ENCODE results near the gene EPHA3.

The EPHA3 gene

GRCh38 chr3:89157575-89157974 is 50.2 kb downstream of the EPHA3 start:
- H3K27me3 ChIP-seq (ENCODE audit: control insufficient read depth, insufficient read depth, low read length) = no peaks in the 10 kb centered on the region
- H3K9ac ChIP-seq (ENCODE audit: low read length) = no peak overlapping the region
- no peak overlapping the region for H3K4me3 ChIP-seq (ENCODE audit: low read length)
- no peak overlapping the region for H3K27ac ChIP-seq (ENCODE audit: low read depth, low read length)
- H3K4me1 ChIP-seq (ENCODE audit: control insufficient read depth, insufficient read depth, low read length) = no peaks in the 10 kb centered on the region
- H3K36me3 ChIP-seq (ENCODE audit: control insufficient read depth, insufficient read depth, low read length) = no peaks in the 10 kb centered on the region

DNA sequence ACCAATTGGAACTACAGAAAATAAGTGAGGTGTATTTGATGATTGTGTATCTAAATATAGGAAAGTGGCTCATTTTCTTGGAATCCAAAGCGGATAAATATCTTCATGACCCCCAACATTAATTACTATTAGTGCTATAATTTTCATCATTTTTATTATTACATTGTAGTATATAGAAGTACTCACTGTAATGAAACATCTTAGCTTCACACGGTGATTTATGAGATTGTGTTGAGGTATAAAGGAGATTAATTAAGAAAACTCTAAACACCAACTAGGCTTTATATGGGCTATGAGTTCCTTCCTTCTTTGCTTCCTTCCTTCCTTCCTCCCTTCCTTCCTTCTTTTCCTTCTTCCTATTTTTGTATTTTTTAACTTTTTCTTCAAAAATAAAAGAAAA is 52.2 kb downstream of the EPHA3 start:
- H3K9ac ChIP-seq (ENCODE audit: low read length) = no peak overlapping the region

GRCh38 chr3:89164774-89165173 is 57.4 kb downstream of the EPHA3 start:
- Histone ChIP-seq H3K27ac (ENCODE audit: low read depth, low read length) (no peak overlapping the region), H3K4me3 (ENCODE audit: low read length) (no peak overlapping the region), H3K4me1 (ENCODE audit: control insufficient read depth, insufficient read depth, low read length) (no peaks in the 10 kb centered on the region), H3K27me3 (ENCODE audit: control insufficient read depth, insufficient read depth, low read length) (no peaks in the 10 kb centered on the region), H3K9ac (ENCODE audit: low read length) (no peak overlapping the region), H3K36me3 (ENCODE audit: control insufficient read depth, insufficient read depth, low read length) (no peaks in the 10 kb centered on the region)

More for the DNA sequence above, 52.2 kb downstream of the EPHA3 start:
- H3K4me1 ChIP-seq (ENCODE audit: control insufficient read depth, insufficient read depth, low read length) = no peaks in the 10 kb centered on the region
- no peak overlapping the region for H3K4me3 ChIP-seq (ENCODE audit: low read length)
- H3K27me3 ChIP-seq (ENCODE audit: control insufficient read depth, insufficient read depth, low read length) = no peaks in the 10 kb centered on the region
- H3K27ac ChIP-seq (ENCODE audit: low read depth, low read length) = no peak overlapping the region
- no peaks in the 10 kb centered on the region for H3K36me3 ChIP-seq (ENCODE audit: control insufficient read depth, insufficient read depth, low read length)

- H3K27ac ChIP-seq (ENCODE audit: low read depth, low read length) = no peak overlapping the region
- H3K36me3 ChIP-seq (ENCODE audit: control insufficient read depth, insufficient read depth, low read length) = no peaks in the 10 kb centered on the region
- H3K9ac ChIP-seq (ENCODE audit: low read length) = no peak overlapping the region
- H3K27me3 ChIP-seq (ENCODE audit: control insufficient read depth, insufficient read depth, low read length) = no peaks in the 10 kb centered on the region
- no peak overlapping the region for H3K4me3 ChIP-seq (ENCODE audit: low read length)
- no peaks in the 10 kb centered on the region for H3K4me1 ChIP-seq (ENCODE audit: control insufficient read depth, insufficient read depth, low read length)
These were observed 58.3 kb downstream of the EPHA3 start for GRCh38 chr3:89165636-89166263.

DNA sequence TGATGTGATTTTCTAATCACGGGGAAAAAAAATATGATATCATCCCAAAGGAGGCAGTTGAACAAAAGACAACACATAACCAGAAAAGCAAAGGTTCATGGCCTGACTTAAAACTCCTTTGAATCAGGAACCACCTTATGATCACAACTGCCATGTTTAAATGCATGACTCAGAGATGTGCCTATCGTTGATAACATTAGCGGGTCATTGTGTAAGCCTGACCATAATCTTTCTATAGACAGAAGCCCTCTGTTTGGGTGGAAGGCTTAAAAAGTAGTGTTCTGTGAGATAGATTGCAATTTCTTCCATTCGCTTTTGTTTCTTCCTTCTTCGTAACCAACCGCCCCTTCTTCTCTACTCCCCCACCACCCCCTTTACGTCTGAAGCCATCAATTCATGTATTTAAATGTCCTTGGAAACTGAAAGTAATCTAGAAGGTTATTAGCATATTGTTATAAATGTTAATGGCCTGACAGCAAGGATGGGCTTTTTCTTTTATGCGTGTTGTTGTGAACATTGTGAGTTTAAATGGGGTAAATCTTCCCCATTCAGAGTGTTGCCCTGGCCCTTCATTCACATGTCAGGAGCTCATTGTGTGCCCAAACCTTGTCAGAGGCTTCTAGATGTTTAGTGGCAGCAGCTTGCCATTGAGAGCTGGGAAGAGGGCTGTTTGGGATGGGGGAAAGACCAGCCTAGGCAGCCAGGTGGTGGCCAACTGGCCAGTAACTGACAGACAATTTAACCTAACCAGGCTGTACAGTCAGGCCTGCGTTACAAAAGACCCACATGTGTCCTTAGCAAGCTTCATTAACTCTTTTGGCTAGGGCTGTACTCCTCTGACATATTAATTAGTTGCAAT is 64.5 kb downstream of the EPHA3 start:
- H3K4me1 ChIP-seq (ENCODE audit: control insufficient read depth, insufficient read depth, low read length) = no peaks in the 10 kb centered on the region
- H3K9ac ChIP-seq (ENCODE audit: low read length) = no peak overlapping the region
- H3K4me3 ChIP-seq (ENCODE audit: low read length) = no peak overlapping the region
- H3K27me3 ChIP-seq (ENCODE audit: control insufficient read depth, insufficient read depth, low read length) = no peaks in the 10 kb centered on the region
- no peaks in the 10 kb centered on the region for H3K36me3 ChIP-seq (ENCODE audit: control insufficient read depth, insufficient read depth, low read length)
- H3K27ac ChIP-seq (ENCODE audit: low read depth, low read length) = no peak overlapping the region

DNA sequence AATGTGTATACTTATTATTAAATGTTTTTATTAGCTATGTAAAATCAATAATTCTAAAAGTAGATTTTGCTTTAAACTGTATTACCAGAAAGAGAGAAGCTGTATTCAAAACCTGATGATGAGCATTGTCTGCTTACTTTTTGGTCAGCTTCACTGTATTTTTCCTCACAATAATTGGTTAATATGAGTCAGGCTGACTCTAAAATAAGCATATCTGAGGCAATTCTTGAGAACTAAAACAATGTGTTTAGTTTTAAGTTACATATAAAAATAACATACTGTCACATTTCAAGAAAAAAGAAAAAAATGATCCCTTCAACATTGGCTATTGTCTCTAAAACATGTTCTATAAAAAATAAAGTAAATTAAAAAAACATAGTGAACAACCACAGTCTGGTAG is 66.1 kb downstream of the EPHA3 start:
- no peak overlapping the region for H3K9ac ChIP-seq (ENCODE audit: low read length)
- no peaks in the 10 kb centered on the region for H3K4me1 ChIP-seq (ENCODE audit: control insufficient read depth, insufficient read depth, low read length)
- H3K27me3 ChIP-seq (ENCODE audit: control insufficient read depth, insufficient read depth, low read length) = no peaks in the 10 kb centered on the region
- H3K27ac ChIP-seq (ENCODE audit: low read depth, low read length) = no peak overlapping the region
- H3K4me3 ChIP-seq (ENCODE audit: low read length) = no peak overlapping the region
- no peaks in the 10 kb centered on the region for H3K36me3 ChIP-seq (ENCODE audit: control insufficient read depth, insufficient read depth, low read length)

DNA sequence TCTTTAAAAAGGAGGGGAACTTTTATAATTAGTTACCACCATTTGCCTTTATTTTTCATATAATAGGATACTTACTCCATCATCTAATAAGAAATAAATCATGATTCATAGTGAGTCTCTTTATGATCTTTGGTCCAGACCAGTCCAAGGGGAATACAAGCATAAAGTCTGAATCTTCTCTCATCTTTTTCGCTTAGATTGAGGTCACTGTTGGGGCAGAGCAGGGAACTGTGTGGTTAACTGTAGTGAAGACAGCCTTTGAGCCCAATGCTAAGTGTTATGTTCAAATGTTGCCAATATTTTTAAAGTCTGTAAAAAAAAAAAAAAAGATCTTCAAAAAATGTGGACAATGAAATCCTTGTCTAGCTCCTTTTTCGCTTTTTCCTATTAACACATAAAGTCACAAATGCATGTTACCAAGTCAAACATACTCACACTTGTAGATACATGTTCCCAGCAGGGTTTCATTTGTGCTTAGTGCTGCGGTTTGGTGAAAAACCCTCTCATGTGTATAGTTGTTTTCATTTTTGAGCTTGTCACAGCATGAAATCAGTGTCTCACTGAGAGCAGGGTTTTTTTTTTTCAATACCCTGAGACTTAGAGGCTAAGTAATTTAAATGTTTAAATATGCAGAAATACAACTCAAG is 72.1 kb downstream of the EPHA3 start:
- H3K36me3 ChIP-seq (ENCODE audit: control insufficient read depth, insufficient read depth, low read length) = no peaks in the 10 kb centered on the region
- H3K4me1 ChIP-seq (ENCODE audit: control insufficient read depth, insufficient read depth, low read length) = peaks cover 2% of the 10 kb centered on the region
- H3K27ac ChIP-seq (ENCODE audit: low read depth, low read length) = no peak overlapping the region
- no peak overlapping the region for H3K4me3 ChIP-seq (ENCODE audit: low read length)
- H3K27me3 ChIP-seq (ENCODE audit: control insufficient read depth, insufficient read depth, low read length) = no peaks in the 10 kb centered on the region
- H3K9ac ChIP-seq (ENCODE audit: low read length) = no peak overlapping the region

DNA sequence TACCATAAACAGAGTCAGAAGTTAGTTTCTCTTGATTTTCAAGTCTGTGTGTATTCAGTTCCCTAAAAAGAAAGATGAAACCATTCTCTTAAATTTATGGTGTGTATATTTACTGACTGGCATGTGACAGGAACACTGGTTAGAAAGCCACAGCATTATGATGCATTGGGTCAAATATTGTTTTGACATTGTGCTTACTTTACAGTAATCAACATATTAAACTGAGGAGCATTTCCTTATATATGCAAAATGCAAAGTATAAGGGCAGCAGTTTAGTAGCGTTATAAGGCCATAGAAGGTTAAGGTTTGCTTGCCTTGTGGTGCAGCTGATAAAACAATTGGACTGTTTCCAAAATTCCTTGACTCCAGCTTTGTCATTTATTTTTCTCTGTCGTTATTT is 72.9 kb downstream of the EPHA3 start:
- H3K27me3 ChIP-seq (ENCODE audit: control insufficient read depth, insufficient read depth, low read length) = no peaks in the 10 kb centered on the region
- no peak overlapping the region for H3K9ac ChIP-seq (ENCODE audit: low read length)
- no peak overlapping the region for H3K4me3 ChIP-seq (ENCODE audit: low read length)
- H3K27ac ChIP-seq (ENCODE audit: low read depth, low read length) = no peak overlapping the region
- H3K36me3 ChIP-seq (ENCODE audit: control insufficient read depth, insufficient read depth, low read length) = no peaks in the 10 kb centered on the region
- H3K4me1 ChIP-seq (ENCODE audit: control insufficient read depth, insufficient read depth, low read length) = peaks cover 2% of the 10 kb centered on the region

GRCh38 chr3:89182056-89182455 is 74.6 kb downstream of the EPHA3 start:
- no peak overlapping the region for H3K4me3 ChIP-seq (ENCODE audit: low read length)
- H3K27me3 ChIP-seq (ENCODE audit: control insufficient read depth, insufficient read depth, low read length) = no peaks in the 10 kb centered on the region
- H3K9ac ChIP-seq (ENCODE audit: low read length) = no peak overlapping the region
- H3K36me3 ChIP-seq (ENCODE audit: control insufficient read depth, insufficient read depth, low read length) = no peaks in the 10 kb centered on the region
- peaks cover 2% of the 10 kb centered on the region for H3K4me1 ChIP-seq (ENCODE audit: control insufficient read depth, insufficient read depth, low read length)
- no peak overlapping the region for H3K27ac ChIP-seq (ENCODE audit: low read depth, low read length)

- Histone ChIP-seq H3K27me3 (ENCODE audit: control insufficient read depth, insufficient read depth, low read length) (no peaks in the 10 kb centered on the region), H3K27ac (ENCODE audit: low read depth, low read length) (no peak overlapping the region), H3K4me3 (ENCODE audit: low read length) (no peak overlapping the region), H3K36me3 (ENCODE audit: control insufficient read depth, insufficient read depth, low read length) (no peaks in the 10 kb centered on the region), H3K9ac (ENCODE audit: low read length) (no peak overlapping the region), H3K4me1 (ENCODE audit: control insufficient read depth, insufficient read depth, low read length) (peaks cover 2% of the 10 kb centered on the region)
These were observed 77.0 kb downstream of the EPHA3 start for GRCh38 chr3:89184151-89184995.

- Histone ChIP-seq H3K27me3 (ENCODE audit: control insufficient read depth, insufficient read depth, low read length) (no peaks in the 10 kb centered on the region), H3K9ac (ENCODE audit: low read length) (no peak overlapping the region), H3K27ac (ENCODE audit: low read depth, low read length) (no peak overlapping the region), H3K36me3 (ENCODE audit: control insufficient read depth, insufficient read depth, low read length) (no peaks in the 10 kb centered on the region), H3K4me1 (ENCODE audit: control insufficient read depth, insufficient read depth, low read length) (no peaks in the 10 kb centered on the region), H3K4me3 (ENCODE audit: low read length) (no peak overlapping the region)
These were observed 79.0 kb downstream of the EPHA3 start for GRCh38 chr3:89186456-89186855.

DNA sequence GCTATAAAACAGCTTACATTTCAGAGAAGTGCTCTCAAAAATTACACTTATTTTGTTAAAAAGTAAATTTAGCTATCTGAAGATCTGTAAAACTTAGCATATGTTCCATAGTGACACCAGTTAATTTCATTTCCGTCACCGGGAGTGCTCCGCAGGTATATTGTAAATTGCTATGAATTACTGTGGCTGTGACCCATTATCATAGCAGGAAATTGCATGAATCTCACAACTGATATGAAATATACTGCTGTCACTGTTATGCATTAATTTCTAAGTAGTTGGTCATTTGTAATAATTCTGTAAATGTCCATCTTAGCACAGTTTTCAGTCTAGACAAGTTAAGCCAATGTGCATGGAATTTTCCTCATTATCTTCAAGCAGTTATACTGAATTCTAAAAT is 91.2 kb downstream of the EPHA3 start:
- Histone ChIP-seq H3K9ac (ENCODE audit: low read length) (no peak overlapping the region), H3K4me1 (ENCODE audit: control insufficient read depth, insufficient read depth, low read length) (no peaks in the 10 kb centered on the region), H3K27ac (ENCODE audit: low read depth, low read length) (no peak overlapping the region), H3K27me3 (ENCODE audit: control insufficient read depth, insufficient read depth, low read length) (no peaks in the 10 kb centered on the region), H3K36me3 (ENCODE audit: control insufficient read depth, insufficient read depth, low read length) (no peaks in the 10 kb centered on the region), H3K4me3 (ENCODE audit: low read length) (no peak overlapping the region)

All from rectal smooth muscle tissue (tissue), 1 donor.